Activated naive CD8-positive, alpha-beta T cell treated with anti-CD3 and anti-CD28 coated beads, Interleukin-2, amount 50 U/mL, for 16 hours (primary cell): ENCODE measurements around the gene COQ2.

Experiments
- DNase-seq: peaks from one replicate; pipeline ENCODE4 v3.0.0-alpha.2; 2020; ENCODE audit warnings: low read depth, low spot score

Gene COQ2

DNA sequence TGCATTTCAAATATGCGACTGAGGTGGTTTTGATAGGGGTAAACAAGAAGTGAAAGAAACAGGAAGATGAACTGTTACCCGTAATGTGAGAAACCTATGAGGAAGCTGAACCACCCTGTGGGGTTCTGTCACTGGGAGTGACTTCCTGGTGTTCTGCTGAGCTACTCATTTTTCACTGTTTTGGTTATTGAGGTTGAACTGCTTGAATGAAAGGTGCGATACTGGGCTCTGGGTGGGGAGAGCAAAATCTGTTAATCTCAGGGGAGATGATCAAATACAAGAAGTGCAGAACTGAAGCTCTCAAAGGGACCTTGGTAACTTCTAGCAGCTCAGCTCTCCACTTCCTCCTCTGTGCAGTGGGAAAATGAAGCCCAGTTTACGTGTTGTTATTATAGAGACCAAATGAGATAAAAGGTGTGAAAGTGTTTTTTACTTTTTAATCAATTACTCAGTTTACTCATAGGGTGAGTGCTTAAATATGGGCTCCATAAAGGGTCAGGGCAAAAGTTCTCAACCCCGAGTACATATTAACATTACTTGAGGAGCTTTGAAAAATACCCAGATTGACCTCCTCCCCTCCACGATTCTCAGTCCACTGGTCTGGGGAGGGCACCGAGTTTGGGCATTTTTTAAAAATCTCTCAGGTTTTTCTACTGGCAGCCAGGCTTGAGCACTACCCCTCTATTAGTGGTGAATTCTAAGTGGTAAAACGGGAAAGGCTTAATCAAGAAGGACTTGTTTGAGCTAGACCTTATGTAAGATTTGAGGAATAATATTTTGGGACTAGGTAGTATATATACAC is 66.7 kb downstream of the COQ2 start:
- DNase-seq, result no peak

DNA sequence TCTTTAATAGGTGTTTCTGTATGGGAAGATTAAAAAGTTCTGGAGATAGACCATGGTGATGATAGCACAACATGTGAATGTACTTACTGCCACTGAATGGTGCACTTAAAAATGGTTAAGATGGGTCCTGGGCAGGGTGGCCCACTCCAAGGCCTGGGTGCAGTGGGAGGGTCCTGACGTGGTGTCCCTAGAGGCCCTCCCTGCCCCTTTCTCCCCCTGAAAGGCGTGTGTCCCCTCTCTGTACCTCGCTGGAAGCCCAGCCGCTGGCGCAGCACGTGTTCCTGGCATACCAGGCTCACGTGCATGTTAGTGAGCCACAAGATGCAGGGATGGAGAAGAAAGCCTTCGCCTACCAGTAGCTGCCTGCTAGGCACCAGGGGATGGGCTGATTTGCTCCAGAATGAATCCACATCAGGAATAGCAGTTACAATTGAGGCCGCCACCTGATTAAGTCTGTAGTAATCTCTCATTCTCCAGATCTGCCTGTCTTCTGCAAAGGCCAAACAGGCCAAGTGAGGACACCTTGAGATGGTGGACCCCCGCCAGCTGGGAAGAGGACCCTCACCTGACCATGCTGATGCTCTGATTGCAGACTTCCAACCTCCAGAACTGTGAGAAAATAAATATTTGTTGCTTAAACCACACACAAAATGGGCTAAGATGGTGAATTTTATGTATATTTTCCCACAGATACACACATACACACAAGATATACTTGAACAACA is 67.5 kb downstream of the COQ2 start:
- DNase-seq, result no peak

DNA sequence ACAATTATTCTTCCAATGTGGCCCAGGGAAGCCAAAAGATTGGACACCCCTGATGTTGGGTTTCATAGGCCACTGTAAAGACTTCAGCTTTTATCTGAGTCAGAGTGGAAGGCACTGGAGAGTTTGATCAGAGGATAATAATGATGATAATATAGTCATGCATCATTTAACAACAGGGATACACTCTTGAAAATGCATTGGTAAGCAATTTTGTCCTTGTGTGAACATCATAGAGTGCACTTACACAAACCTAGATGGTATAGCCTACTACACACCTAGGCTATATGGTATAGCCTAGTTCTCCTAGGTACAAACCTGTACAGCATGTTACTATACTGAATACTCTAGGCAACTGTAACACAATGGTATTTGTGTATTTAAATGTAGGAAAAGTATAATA is 70.5 kb downstream of the COQ2 start:
- DNase-seq, result no peak
